HG03457 (cell line): ENCODE results near the gene IFT43.

Experiments
- ATAC-seq: cut with Tn5 transposase; IDR thresholded peaks from one replicate; pipeline ENCODE4 v1.9.1; 2021; ENCODE audit warnings: moderate number of reproducible peaks; ENCODE audit not compliant: unreplicated experiment

Gene IFT43

GRCh38 chr14:76101391-76102379 is 116.1 kb downstream of the IFT43 start:
- ATAC-seq, result no peak

GRCh38 chr14:76104802-76105355 is 119.3 kb downstream of the IFT43 start:
- no peak for ATAC-seq

GRCh38 chr14:76106188-76106587 is 120.6 kb downstream of the IFT43 start:
- ATAC-seq, result no peak

- no peak for ATAC-seq
These were observed 123.7 kb downstream of the IFT43 start for GRCh38 chr14:76109087-76109880.

GRCh38 chr14:76112889-76113624 is 127.5 kb downstream of the IFT43 start:
- ATAC-seq, result no peak

- ATAC-seq, result no peak
These were observed 128.1 kb downstream of the IFT43 start for GRCh38 chr14:76113691-76114090.

GRCh38 chr14:76115010-76115422 is 129.5 kb downstream of the IFT43 start:
- no peak for ATAC-seq

- ATAC-seq, result no peak
These were observed 132.4 kb downstream of the IFT43 start for GRCh38 chr14:76117789-76118484.

GRCh38 chr14:76118594-76118993 is 133.0 kb downstream of the IFT43 start:
- no peak for ATAC-seq

- ATAC-seq, result no peak
These were observed 135.7 kb downstream of the IFT43 start for GRCh38 chr14:76121089-76121748.

GRCh38 chr14:76123426-76124225 is 138.1 kb downstream of the IFT43 start:
- no peak for ATAC-seq

- no peak for ATAC-seq
These were observed 139.9 kb downstream of the IFT43 start for GRCh38 chr14:76125511-76125910.

GRCh38 chr14:76126076-76126475 is 140.5 kb downstream of the IFT43 start:
- no peak for ATAC-seq

- ATAC-seq, result no peak
These were observed 144.5 kb downstream of the IFT43 start for GRCh38 chr14:76129851-76130576.

- ATAC-seq, result no peak
These were observed 145.8 kb downstream of the IFT43 start for GRCh38 chr14:76131071-76131965.

- ATAC-seq, result no peak
These were observed 147.5 kb downstream of the IFT43 start for GRCh38 chr14:76133103-76133502.
